Ecto neural progenitor cell (in vitro differentiated cells): ENCODE results near the gene ZBTB45.
A peak's percentile ranks its signal among the peaks of the same experiment; 100 is the strongest.
"Not testable (repeated sequence)": the region's sequence is repeated elsewhere in the genome, so short reads cannot be mapped to it uniquely, and the experiment has no call there.

Experiments
- DNase-seq: peaks from one replicate; pipeline ENCODE4 v3.0.0-alpha.2; 2018; ENCODE audit warnings: low spot score

The ZBTB45 gene

DNA sequence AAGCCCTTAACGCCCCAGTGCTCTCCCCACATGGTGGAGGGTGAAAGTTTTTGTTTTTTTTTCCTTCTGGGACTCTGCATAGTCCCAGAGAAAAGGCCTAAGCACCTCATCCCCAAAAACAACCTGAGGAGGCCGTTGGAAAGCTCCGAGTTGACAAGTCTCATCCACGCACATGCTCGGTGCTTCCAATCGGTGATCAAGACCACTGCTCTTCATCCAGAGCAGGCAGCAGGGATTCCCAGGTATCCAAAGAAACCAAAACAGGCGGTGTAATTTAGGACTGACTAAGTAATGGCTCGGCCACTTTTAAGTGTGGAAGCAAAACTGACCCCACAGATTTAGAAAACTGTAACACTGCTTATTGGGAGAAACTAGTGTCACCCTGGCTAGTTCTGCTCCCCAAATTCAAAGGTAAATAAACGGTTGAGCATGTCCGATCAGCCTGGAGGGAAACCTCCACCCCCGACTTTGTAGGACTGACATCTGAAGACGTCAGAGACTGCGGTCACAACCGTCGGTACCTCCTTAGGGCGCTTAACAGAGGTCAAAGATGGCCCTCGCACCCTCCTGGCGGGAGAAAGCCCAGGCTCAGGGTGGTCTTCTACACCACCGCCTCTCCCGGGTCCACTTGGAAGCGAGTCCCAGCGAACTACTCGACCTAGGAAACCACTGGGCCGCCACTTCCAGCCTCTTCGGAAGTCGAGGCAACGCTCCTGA lies 44.5 kb downstream of the ZBTB45 start:
- no peak for DNase-seq

DNA sequence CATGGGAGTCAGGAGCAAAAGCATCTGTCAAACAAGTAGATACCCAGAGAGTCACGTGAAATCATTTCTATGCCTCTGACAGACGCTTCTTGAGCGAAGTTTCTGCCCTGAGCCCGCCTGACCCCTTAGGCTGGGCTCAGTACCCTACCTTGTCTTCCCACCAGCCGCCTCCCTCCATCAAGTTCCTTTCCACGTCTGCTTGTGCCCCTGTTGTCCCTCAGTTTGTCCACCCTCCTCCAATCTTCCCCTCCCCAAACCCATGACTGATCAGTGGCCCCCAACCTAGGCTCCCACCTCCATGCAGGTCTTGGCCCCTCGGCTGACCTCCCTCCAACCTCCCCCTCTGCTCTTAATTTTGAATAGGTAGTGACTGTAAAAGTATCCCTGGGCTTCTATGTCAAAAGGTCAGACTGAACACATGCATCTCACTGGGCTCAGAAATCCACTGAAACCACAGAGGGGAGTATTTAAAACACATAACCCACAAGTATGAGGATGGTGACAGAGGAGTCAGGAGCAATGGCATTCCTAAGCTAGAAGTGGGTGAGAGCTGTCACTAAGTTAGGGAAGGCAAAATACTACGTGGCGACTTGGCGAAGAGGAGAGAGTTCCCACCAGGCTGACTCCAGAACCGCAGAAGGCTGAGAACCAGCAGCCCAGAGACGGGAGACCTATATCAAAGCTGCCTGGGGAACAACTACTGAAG lies 45.2 kb downstream of the ZBTB45 start:
- DNase-seq = no peak

DNA sequence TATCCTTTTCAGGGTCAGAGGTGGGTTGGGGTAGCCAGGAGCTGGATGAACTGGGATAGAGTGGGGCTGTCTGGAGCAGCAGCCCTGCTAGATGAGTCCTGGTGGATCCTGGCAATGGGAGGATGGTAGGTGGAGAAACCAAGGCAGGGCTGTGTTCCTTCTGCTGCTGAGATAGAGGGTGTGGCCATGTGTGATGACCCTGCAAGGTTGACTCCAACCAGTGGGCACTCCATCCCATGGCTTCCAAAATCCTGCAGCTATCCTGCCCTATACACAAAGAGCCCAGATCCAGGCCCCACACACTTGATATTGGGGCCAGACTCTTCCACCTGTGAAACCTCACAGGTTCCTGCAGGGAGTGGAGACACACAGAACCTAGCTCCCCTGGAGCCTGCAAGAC lies 45.8 kb downstream of the ZBTB45 start:
- DNase-seq = no peak

DNA sequence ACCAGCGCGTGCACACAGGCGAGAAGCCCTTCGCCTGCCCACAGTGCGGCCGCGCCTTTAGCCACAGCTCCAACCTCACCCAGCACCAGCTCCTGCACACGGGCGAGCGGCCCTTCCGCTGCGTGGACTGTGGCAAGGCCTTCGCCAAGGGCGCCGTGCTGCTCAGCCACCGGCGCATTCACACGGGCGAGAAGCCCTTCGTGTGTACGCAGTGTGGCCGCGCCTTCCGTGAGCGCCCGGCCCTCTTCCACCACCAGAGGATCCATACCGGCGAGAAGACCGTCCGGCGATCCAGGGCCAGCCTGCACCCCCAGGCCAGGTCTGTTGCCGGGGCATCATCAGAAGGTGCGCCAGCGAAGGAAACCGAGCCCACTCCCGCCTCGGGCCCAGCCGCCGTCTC lies 47.9 kb downstream of the ZBTB45 start:
- no peak for DNase-seq

DNA sequence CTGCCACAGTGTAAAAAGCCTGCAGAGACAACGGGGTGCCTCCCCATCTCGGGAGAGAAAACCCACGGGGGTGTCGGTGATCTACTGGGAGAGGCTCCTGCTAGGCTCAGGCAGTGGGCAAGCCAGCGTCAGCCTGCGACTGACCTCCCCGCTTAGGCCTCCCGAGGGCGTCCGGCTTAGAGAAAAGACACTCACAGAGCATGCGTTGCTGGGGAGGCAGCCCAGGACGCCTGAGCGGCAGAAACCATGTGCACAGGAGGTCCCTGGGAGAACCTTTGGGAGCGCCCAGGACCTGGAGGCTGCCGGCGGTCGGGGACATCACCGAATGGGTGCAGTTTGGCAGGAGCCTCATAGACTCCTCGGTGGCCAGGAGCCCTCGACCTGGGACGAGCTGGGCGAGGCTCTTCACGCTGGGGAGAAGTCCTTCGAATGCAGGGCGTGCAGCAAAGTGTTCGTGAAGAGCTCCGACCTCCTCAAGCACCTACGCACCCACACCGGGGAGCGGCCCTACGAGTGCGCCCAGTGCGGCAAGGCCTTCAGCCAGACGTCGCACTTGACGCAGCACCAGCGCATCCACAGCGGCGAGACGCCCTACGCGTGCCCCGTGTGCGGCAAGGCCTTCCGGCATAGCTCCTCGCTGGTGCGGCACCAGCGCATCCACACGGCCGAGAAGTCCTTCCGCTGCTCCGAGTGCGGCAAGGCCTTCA lies 48.6 kb downstream of the ZBTB45 start:
- DNase-seq = not testable (repeated sequence)

DNA sequence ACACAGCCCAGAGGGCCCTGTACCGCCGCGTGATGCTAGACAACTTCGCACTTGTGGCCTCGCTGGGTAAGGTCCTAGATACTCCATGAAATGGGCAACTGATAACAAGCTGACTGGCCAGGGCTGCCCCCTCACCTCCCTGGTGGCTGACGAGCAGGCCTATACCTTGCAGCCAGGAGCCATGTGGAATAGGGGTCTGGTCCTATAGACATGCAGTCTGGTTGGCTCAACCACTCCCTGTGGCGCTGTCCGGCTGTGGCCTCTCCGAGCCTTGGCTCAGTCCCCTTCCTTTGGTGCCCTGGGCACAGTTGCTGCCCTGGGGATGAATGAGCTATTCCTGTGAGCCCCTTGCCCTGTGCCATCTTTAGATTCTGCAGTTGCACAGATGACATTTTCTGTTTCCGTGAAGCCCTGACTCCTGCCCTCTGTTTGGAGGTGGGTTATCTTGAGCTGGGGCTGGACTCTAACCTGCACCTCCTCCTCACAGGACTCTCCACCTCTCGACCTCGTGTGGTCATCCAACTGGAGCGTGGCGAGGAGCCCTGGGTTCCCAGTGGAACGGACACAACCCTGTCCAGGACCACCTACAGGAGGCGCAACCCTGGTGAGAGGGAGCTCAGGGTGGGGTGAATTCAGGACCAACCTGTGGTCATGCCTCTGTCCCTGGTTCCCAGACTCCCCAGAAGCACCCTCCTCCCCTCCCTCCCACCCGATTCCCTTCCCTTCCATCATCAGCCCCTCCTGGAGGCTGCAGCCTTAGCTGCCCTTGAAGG lies 50.2 kb downstream of the ZBTB45 start:
- DNase-seq = no peak

DNA sequence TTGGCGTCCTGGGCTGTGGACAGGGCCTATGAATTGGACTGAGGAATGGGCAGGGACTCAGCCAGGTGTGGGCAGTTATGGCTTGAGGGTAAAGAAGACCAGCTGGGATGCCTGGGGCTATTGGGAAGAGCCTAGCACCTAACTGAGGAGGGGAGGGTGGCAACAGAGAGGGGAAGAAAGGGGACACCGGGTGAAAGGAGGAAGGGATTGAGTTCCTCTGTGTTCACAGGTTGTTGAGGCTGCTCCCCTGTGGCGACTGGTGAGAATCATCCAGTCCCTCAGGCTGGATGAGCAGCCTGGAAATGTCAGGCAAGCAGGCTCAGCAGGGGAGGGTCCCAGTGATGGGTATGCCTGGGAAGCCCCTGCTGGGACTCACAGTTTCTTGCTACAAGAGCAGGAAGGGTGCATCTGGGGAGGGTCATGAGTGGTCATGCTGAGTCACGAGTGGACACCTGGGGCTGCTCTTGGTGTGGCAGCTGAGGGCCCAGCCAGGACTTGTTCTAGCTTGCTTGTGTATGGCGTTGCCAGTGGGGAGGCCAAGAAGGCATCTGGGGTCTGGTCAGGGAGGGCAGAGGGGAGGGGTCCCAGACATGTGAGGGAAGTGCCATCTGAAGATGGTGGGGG lies 51.3 kb downstream of the ZBTB45 start:
- no peak for DNase-seq

DNA sequence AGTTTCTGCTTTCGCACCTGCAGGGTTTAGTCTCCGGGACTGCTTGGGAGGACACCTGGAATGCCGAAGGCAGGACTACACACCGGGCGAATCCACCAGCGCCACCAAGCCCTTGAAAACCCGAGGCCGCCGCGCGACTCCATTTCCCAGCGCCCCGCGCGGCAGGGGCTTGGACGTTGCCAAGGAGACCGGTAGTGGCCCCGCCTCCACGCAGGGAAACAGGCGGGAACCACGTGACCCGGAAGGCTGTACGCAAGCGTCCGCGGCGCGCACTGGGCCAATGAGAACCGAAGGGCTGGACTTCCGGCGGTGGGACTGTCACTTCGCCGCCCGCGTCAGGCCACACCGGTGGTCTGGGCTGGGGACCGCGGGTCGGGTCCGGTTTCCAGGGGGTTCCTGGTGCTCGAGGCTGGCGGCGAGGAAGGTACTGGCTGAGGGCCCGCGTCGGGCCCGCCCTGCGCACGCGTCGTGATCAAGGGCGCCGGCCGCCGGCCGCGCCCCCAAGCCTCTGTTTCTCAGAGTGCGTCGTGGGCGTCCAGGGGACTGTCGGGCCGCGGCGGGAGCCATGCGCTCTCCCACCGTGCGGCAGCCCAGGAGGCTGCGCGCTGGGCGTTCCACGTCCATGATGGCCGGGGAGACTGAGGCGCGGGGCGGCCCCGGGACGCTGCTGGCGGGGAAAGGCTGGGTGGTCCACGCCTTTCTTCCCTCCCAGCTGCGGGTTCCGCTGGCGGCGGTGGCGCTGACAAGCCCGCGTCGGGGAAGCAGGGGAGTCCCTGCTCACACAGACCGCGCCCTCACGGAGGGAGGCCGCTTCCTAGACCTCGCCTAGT lies 52.6 kb downstream of the ZBTB45 start, which contains the start of gene ZNF324:
TSS of gene ZNF324 (plus strand) at position 321 of the 830 bp plus-strand sequence. CDS start 2,106 bp downstream, outside the sequence.
- peak; percentile 99 for DNase-seq

DNA sequence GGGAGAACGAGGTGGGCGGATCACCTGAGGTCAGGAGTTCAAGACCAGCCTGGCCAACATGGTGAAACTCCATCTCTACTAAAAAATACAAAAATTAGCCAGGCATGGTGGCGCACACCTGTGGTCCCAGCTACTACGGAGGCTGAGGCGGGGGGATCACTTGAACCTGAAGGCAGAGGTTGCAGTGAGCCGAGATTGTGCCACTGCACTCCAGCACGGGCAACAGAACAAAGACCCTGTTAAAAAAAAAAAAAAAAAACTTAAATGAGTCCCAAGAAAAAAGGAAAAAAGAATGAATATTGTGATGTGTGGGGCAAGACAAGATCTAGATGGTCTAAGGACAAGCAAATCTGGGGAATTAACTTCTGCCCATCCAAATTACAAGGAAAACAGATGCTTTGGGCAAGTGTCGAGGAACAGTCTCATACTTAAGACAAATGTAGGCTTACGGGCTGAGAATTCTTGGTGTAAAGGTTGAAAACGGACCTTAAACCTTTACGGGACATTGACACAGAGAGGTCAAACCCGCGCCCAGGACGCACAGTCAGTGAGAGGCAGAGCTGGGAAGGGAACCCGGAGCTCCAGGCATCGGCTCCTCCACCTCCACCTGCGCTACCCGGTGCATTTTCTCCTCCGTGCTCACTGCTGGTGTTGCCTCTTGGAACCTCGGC lies 53.4 kb downstream of the ZBTB45 start:
- no peak for DNase-seq
